Neural cell (in vitro differentiated cells): ENCODE results near the gene MMP15. TPM values are rescaled to one million over a fixed set of nuclear protein-coding genes. Genes with fewer than 3 reads are reported as not detected.

Experiments
- H2AFZ ChIP-seq: fragments of 200-600, 300-800 bp; sonication (generic), shearing (Covaris generic); 2 replicates; pipeline ENCODE4 v1.6.0; 2014; ENCODE audit warnings: low read depth, mild to moderate bottlenecking, antibody characterized with exemption, low read length, moderate library complexity
- H3F3A ChIP-seq: fragments of 200-600 bp; shearing (Covaris generic); 2 replicates; pipeline ENCODE4 v1.6.1; 2016; ENCODE audit warnings: mild to moderate bottlenecking, moderate library complexity, mixed read lengths, antibody characterized with exemption, low read length; ENCODE audit not compliant: insufficient read depth, poor library complexity, severe bottlenecking
- H3K27ac ChIP-seq: fragments of 200-600, 300-800 bp; sonication (generic), shearing (Covaris generic); 2 replicates; pipeline ENCODE4 v1.5.1; 2014; ENCODE audit warnings: mild to moderate bottlenecking, low read length, moderate library complexity
- H3K27me3 ChIP-seq: fragments of 300-800, 200-600 bp; sonication (generic), shearing (Covaris generic); 2 replicates; pipeline ENCODE4 v1.6.0; 2014; ENCODE audit warnings: mild to moderate bottlenecking, low read depth, low read length, moderate library complexity; ENCODE audit not compliant: insufficient read depth
- H3K36me3 ChIP-seq: fragments of 300-800, 200-600 bp; sonication (generic), shearing (Covaris generic); 2 replicates; pipeline ENCODE4 v1.5.1; 2014; ENCODE audit warnings: mild to moderate bottlenecking, antibody characterized with exemption, low read length, moderate library complexity; ENCODE audit not compliant: insufficient read depth
- H3K4me2 ChIP-seq: fragments of 300-800, 200-600 bp; sonication (generic), shearing (Covaris generic); 2 replicates; pipeline ENCODE4 v1.6.0; 2014; ENCODE audit warnings: mild to moderate bottlenecking, low read length
- H3K4me3 ChIP-seq: fragments of 300-800, 200-600 bp; sonication (generic), shearing (Covaris generic); 2 replicates; pipeline ENCODE4 v1.5.1; 2014; ENCODE audit warnings: mild to moderate bottlenecking, low read length, moderate library complexity
- H3K79me2 ChIP-seq: fragments of 200-600 bp; shearing (Covaris generic); replicated peaks from 2 replicates; pipeline ENCODE4 v1.6.0; 2014; ENCODE audit warnings: mild to moderate bottlenecking, low read length, moderate library complexity; ENCODE audit not compliant: insufficient read depth
- H3K9ac ChIP-seq: fragments of 300-800, 200-600 bp; sonication (generic), shearing (Covaris generic); 2 replicates; pipeline ENCODE4 v1.6.1; 2016; ENCODE audit warnings: mild to moderate bottlenecking, low read length, mixed read lengths
- H3K9me2 ChIP-seq: fragments of 200-600 bp; shearing (Covaris generic); 2 replicates; pipeline ENCODE4 v1.6.1; 2016; ENCODE audit warnings: mild to moderate bottlenecking, low read length, mixed read lengths; ENCODE audit not compliant: insufficient read depth
- H3K9me3 ChIP-seq: fragments of 200-600, 300-800 bp; sonication (generic), shearing (Covaris generic); 2 replicates; pipeline ENCODE4 v1.6.1; 2016; ENCODE audit warnings: mild to moderate bottlenecking, mixed run types, low read length, moderate library complexity, mixed read lengths
- H4K20me1 ChIP-seq: fragments of 200-600 bp; shearing (Covaris generic); 2 replicates; pipeline ENCODE4 v1.6.1; 2016; ENCODE audit warnings: mild to moderate bottlenecking, mixed run types; ENCODE audit not compliant: insufficient read depth
- EP300 ChIP-seq: fragments of 450-650 bp; conservative IDR thresholded peaks from 2 replicates; pipeline ENCODE4 v1.6.1; 2014; ENCODE audit warnings: antibody characterized with exemption, mild to moderate bottlenecking, moderate library complexity; ENCODE audit not compliant: poor library complexity, severe bottlenecking
- EZH2 ChIP-seq: fragments of 200-600, 300-800 bp; shearing (Covaris generic), sonication (generic); IDR thresholded peaks from 2 replicates; pipeline ENCODE4 v1.6.1; 2014; ENCODE audit warnings: antibody characterized with exemption, low read length, borderline replicate concordance, mild to moderate bottlenecking; ENCODE audit not compliant: insufficient read depth, poor library complexity, severe bottlenecking
- MXI1 ChIP-seq: fragments of 450-650 bp; conservative IDR thresholded peaks from 2 replicates; pipeline ENCODE4 v1.6.1; 2014; ENCODE audit warnings: antibody characterized with exemption, mild to moderate bottlenecking; ENCODE audit not compliant: poor library complexity, severe bottlenecking
- POLR2AphosphoS5 ChIP-seq: IDR thresholded peaks from 2 replicates; pipeline ENCODE4 v1.6.1; 2012
- RAD21 ChIP-seq: fragments of 450-650 bp; conservative IDR thresholded peaks from 2 replicates; pipeline ENCODE4 v1.6.1; 2014; ENCODE audit warnings: antibody characterized with exemption, mild to moderate bottlenecking, moderate library complexity
- SMC3 ChIP-seq: fragments of 450-650 bp; conservative IDR thresholded peaks from 2 replicates; pipeline ENCODE4 v1.6.1; 2014; ENCODE audit warnings: antibody characterized with exemption, mild to moderate bottlenecking, moderate library complexity; ENCODE audit not compliant: poor library complexity
- TAF1 ChIP-seq: IDR thresholded peaks from 2 replicates; pipeline ENCODE4 v1.6.1; 2012; ENCODE audit warnings: low read depth
- polyA plus RNA-seq: library from polyadenylated mRNA; depleted of rRNA; stranded (reverse); fragments of >200 nt; gene quantifications from 2 replicates; pipeline ENCODE4 v1.2.3, GENCODE V29; 2014
- TF ChIP-seq, protein P1 (sequence below): IDR thresholded peaks from 2 replicates; pipeline ENCODE4 v1.6.1; 2012; ENCODE audit warnings: borderline replicate concordance
- TF ChIP-seq, protein P2 (sequence below): fragments of 450-650 bp; IDR thresholded peaks from 2 replicates; pipeline ENCODE4 v1.5.1; 2014; ENCODE audit warnings: antibody characterized with exemption, mild to moderate bottlenecking, moderate library complexity; ENCODE audit not compliant: poor library complexity, severe bottlenecking

MMP15 gene
- polyA plus RNA-seq, 1 donor from 2014 or later, result 18.5 TPM

DNA sequence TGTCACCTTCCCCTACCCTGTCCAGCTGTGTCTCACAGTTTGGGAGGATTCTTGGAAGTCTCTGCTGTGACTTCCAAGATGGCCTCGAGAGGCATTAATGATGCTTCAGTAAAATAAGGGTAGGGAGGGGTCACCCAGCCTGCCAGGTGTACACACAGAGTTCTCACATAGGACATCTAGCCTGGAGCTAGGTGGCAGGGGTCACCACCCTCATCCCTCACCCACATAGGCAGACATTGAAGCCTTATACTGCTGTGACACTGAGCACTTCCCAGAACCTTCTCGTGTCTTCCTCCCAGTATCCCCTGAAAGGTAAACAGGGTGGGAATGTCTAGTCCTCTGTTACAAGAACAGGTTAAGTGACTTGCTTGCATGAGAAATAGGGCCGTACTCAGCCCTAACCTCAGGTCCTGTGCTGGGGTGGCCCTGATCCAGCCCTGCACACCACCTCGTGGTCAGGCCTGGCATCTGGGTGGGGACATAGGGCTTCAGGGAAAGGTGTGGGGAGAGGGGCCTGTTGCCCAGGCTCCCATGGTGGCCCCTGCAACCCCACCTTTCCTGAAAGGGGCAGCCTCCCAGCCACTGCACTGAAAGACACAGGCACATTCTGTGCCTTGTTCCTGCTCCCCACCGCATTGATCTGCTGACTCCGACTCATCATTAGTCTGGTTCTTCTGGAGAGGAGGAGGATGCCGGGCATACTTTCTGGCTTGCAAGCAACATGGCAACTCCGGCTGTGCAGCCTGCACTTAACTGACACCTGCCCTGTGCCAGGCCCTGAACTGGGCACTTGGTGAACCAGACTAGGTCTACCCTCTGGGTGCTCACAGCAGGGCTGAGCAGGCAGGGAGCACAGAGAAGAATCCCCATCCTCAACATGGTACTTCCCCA, 3.6 kb upstream of the MMP15 start (continued):
- TF ChIP-seq, protein P1, sequence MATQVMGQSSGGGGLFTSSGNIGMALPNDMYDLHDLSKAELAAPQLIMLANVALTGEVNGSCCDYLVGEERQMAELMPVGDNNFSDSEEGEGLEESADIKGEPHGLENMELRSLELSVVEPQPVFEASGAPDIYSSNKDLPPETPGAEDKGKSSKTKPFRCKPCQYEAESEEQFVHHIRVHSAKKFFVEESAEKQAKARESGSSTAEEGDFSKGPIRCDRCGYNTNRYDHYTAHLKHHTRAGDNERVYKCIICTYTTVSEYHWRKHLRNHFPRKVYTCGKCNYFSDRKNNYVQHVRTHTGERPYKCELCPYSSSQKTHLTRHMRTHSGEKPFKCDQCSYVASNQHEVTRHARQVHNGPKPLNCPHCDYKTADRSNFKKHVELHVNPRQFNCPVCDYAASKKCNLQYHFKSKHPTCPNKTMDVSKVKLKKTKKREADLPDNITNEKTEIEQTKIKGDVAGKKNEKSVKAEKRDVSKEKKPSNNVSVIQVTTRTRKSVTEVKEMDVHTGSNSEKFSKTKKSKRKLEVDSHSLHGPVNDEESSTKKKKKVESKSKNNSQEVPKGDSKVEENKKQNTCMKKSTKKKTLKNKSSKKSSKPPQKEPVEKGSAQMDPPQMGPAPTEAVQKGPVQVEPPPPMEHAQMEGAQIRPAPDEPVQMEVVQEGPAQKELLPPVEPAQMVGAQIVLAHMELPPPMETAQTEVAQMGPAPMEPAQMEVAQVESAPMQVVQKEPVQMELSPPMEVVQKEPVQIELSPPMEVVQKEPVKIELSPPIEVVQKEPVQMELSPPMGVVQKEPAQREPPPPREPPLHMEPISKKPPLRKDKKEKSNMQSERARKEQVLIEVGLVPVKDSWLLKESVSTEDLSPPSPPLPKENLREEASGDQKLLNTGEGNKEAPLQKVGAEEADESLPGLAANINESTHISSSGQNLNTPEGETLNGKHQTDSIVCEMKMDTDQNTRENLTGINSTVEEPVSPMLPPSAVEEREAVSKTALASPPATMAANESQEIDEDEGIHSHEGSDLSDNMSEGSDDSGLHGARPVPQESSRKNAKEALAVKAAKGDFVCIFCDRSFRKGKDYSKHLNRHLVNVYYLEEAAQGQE, result no peak

DNA sequence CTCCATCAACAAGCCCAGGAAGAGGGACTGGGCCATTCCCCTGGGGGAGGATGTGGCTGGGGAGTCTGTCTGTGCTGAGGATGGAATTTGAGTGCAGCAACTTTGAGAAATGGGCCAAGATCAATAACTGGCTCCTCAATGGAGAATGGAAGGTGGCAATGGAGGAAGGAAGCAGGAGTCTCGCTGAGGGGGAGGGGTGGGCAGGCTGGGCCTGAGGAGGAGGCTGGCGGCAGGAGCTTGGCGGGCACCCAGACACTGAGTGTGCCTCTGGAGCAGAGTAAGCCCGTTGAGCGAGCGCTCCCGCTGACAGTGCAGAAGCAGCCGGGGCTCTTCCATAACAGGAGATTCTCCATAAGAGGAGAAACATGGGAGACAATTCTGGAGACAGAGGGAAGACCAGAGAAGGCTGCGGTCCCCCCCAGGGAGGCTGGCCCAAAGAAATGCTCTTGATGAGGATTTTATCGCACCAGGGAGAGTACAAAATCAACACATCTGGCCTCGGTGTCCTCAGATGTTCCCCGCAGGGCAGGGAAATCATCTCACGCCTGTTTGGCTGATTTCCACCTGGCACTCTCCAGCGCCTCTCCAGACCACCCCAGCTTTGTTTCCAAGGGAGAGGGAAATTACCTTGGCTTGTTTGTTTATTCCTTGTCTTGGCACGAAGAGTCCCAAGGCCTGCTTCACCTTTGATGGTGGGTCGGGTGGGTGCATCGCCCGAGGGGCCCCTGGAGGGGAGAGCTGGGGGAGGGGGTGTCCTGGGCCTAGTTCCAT, 2.8 kb upstream of the MMP15 start:
- H4K20me1 ChIP-seq, result peaks cover 7% of the 10 kb centered on the region
- H3K4me3 ChIP-seq, result no peak overlapping the region
- no peaks in the 10 kb centered on the region for H3K9me2 ChIP-seq
- no peaks in the 10 kb centered on the region for H3K36me3 ChIP-seq
- H3K27ac ChIP-seq, result no peak overlapping the region
- H3K9ac ChIP-seq, result no peak overlapping the region
- no peak overlapping the region for H3K4me2 ChIP-seq
- H3K79me2 ChIP-seq, result peaks cover 3% of the 10 kb centered on the region
- no peak overlapping the region for H2AFZ ChIP-seq
- TF ChIP-seq RAD21 (no peak), POLR2AphosphoS5 (no peak), TAF1 (no peak), EP300 (no peak), EZH2 (no peak), SMC3 (no peak), MXI1 (no peak)
- TF ChIP-seq, protein P1, result no peak
- TF ChIP-seq, protein P2, sequence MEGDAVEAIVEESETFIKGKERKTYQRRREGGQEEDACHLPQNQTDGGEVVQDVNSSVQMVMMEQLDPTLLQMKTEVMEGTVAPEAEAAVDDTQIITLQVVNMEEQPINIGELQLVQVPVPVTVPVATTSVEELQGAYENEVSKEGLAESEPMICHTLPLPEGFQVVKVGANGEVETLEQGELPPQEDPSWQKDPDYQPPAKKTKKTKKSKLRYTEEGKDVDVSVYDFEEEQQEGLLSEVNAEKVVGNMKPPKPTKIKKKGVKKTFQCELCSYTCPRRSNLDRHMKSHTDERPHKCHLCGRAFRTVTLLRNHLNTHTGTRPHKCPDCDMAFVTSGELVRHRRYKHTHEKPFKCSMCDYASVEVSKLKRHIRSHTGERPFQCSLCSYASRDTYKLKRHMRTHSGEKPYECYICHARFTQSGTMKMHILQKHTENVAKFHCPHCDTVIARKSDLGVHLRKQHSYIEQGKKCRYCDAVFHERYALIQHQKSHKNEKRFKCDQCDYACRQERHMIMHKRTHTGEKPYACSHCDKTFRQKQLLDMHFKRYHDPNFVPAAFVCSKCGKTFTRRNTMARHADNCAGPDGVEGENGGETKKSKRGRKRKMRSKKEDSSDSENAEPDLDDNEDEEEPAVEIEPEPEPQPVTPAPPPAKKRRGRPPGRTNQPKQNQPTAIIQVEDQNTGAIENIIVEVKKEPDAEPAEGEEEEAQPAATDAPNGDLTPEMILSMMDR, result no peak
- no peaks in the 10 kb centered on the region for H3K27me3 ChIP-seq
- no peaks in the 10 kb centered on the region for H3K9me3 ChIP-seq
- H3F3A ChIP-seq, result no peaks in the 10 kb centered on the region
